HG03039 (cell line): Measurements from ENCODE around the gene MIA3.

ENCODE experiments used
- ATAC-seq: cut with Tn5 transposase; IDR thresholded peaks from one replicate; pipeline ENCODE4 v1.9.1; 2021; ENCODE audit warnings: mild to moderate bottlenecking, moderate library complexity; ENCODE audit not compliant: unreplicated experiment

Gene MIA3

GRCh38 chr1:222620566-222620965, 2.7 kb downstream of the MIA3 start:
- no peak for ATAC-seq

DNA sequence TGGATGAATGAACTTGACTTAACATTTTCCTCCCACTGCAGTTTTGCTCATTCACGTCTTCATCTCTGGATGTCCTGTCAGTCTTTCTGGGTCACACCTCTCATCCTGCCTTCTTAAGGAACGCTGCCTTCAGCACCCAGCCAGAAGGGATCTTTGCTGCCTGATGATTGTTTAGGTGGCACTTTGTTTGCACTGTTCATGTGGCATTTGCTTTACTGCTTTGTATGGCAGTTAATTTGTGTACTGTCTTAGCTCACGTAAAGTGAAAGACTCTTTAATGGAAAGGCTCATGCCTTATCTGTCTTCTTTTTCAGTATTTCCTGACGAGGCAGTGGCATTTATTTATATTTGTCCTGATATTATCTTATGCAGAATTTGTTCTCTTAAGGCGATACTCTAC, 4.9 kb downstream of the MIA3 start:
- ATAC-seq: no peak

DNA sequence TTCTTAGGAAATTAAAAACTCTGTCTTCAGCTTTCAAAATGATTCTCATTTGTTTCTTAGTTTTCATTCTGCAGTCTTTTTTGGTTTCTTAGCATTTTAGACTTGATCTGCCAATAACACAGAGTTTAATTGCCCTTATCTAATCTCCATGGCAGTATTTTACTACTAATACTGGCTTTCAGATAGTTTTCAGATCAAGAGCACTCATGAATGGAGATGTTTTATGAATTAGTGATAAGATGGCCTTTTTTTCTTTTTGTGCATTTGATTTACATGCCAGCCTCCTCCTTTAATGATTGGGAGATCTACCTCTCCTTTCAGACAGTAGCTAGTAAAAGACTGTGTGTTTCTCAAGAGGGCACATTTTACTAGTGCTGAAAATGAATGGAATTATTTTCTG, 5.6 kb downstream of the MIA3 start:
- ATAC-seq: no peak

GRCh38 chr1:222624214-222624613, 6.3 kb downstream of the MIA3 start:
- no peak for ATAC-seq

GRCh38 chr1:222627232-222627631, 9.3 kb downstream of the MIA3 start:
- no peak for ATAC-seq

- ATAC-seq: no peak
These were observed 12.1 kb downstream of the MIA3 start for GRCh38 chr1:222629921-222630535.

GRCh38 chr1:222631611-222632208, 13.8 kb downstream of the MIA3 start:
- ATAC-seq: no peak

GRCh38 chr1:222632749-222633148, 14.9 kb downstream of the MIA3 start:
- no peak for ATAC-seq

GRCh38 chr1:222634180-222635013, 16.5 kb downstream of the MIA3 start:
- peak; percentile 59 for ATAC-seq

- ATAC-seq: no peak
These were observed 23.5 kb downstream of the MIA3 start for GRCh38 chr1:222641269-222641948.

DNA sequence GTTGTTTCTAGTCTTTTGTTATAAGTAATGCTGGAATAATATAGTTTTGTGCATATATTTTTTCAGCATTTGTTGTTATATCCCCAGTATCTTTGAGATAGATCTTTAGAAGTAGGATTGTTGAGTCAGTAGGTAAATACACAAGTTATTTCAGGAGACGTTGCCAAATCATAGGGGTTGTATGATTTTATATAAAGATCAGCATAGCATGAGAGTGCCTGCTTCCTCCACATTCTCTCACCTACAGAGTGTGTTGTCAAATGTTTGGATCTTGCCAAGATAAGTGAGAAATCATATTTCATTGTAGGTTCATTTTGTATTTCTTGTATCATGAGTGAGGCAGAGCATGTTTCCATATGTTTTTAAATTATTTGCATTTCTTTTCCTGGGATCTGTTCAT, 24.6 kb downstream of the MIA3 start:
- ATAC-seq: no peak

- no peak for ATAC-seq
These were observed 25.7 kb downstream of the MIA3 start for GRCh38 chr1:222643606-222643937.

DNA sequence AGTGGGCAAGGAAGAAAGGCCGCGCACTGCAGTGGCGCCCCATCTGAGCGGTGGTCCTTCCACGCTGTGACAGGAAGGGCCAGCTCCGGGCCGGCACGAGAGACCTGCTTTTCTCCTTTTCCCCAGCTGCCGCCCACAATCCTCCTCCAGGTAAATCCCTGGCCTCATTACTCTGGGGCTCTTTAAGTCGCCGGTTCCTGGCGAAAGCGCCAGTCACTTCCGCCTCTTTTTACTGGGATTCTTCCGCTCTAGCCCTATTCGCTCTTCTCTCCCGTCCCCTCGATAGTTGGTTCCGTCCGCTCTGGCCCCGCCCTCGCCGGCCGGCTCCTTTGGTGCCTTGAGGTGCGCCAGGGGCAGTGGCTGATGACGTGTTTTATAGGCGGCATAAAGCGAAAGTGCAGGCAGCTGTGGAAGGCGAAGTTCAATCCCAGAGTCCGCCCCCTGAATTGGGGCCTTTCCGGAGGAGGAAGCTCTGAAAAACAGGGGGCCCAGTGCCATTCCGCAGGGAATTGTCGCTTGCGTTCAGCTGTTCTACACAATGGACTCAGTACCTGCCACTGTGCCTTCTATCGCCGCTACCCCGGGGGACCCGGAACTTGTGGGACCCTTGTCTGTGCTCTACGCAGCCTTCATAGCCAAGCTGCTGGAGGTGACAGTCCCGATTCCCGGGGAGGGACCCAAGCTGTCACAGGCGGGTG, 26.2 kb downstream of the MIA3 start:
- ATAC-seq: peak; percentile 96

- ATAC-seq: no peak
These were observed 26.7 kb downstream of the MIA3 start for GRCh38 chr1:222644636-222644980.

DNA sequence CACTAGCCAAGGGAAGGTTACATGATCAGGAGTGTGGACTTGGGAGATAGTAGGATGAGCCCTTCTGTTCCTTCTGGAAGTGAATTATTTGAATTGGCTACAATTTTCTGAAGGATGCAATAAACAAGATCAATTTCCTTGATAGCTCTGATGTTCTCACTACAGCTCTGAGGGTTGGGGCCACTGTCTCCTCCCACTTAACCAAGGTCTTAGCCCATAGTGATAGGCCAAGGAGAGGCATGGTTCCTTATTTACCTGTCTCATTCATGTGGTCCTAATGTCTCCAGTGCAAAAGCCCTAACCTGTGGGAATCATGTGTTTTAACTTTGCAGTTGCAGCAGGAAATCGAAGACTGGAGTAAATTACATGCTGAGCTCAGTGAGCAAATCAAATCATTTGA, 34.8 kb downstream of the MIA3 start:
- ATAC-seq: no peak

GRCh38 chr1:222653178-222653827, 35.4 kb downstream of the MIA3 start:
- ATAC-seq: peak; percentile 71

- ATAC-seq: peak; percentile 85
These were observed 37.0 kb downstream of the MIA3 start for GRCh38 chr1:222654849-222655248.

GRCh38 chr1:222656391-222657155, 38.7 kb downstream of the MIA3 start:
- ATAC-seq: no peak

GRCh38 chr1:222657899-222658298, 40.0 kb downstream of the MIA3 start:
- no peak for ATAC-seq

GRCh38 chr1:222663431-222663934, 45.6 kb downstream of the MIA3 start:
- ATAC-seq: no peak
